ENCODE data around the gene CFAP45. TPM values are rescaled to one million over a fixed set of nuclear protein-coding genes. Genes with fewer than 3 reads are reported as not detected.

CFAP45 gene
- total and polyA plus RNA-seq, 2 donors: 0.52 to 1.3 TPM

DNA sequence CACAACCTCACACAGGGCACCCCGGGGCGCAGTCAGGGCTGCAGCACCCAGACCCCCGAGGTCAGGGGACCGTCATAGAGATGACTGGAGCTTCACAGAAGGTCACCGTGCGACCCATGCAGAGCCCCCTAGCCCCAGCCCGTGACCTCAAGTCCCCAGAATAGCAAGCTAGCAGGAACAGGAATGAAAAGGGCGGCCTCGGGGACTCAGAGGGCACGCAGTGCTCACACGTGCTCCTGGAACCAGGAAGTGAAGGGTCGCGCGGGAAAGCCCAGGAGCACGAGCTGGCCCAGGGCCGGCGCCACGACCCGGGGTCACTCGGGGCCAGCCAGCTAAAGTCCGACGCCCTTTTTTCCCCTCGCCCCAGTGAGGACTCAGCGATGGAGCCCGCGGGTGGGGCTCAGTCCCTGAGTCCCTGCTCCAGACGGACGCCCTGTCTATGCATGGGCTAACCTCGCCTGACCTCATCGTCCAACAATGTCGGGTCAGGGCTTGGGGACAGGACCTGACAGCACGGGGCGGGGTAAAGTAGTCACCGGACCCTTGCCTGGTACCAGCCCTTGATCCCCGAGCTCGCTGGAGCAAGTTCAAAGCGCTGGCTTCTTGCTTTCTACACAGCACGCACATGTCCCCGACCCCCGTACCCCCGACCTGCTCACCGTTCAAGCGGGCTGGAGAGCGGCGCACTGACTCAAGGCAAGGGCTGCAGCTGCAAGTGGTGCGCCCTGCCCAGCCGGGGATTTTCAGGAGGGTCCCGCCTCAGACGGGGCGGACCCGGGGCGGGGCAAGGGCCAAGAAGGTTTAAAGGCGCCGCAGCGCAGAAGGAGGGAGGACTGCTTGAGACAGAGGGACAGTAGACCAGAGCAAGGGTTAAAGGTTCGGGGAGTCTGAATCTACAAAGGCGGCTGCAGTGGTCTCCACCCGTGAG, 25.1 kb upstream of the CFAP45 start, which contains the start of gene TAGLN2:
Gene TAGLN2 (minus strand): TSS at position 717 of the 928 bp plus-strand sequence. CDS start 4,998 bp downstream, outside the sequence.
- DNase-seq (ENCODE audit: low read depth in 6 of 9, low spot score in 9 of 9): peak in 8 of 9 donors; percentile 64 to 93 (median 84)
- Histone ChIP-seq H3K4me1 (ENCODE audit: control insufficient read depth in 2 of 2, insufficient read depth in 2 of 2, low read length in 2 of 2) (peaks cover 25 to 57% of the 10 kb centered on the region in 2 donors), H3K9me3 (ENCODE audit: control insufficient read depth in 2 of 2, insufficient read depth in 1 of 2, low read length in 1 of 2) (no peaks in the 10 kb centered on the region), H3K27me3 (ENCODE audit: control insufficient read depth in 2 of 2, insufficient read depth in 1 of 2, low read length in 1 of 2) (no peaks in the 10 kb centered on the region), H3K27ac (ENCODE audit: low read depth in 1 of 2, low read length in 1 of 2) (peak within 1 kb of the TSS; percentile 95), H3K36me3 (ENCODE audit: control insufficient read depth in 2 of 2, insufficient read depth in 2 of 2, low read length in 1 of 2) (peaks cover 5 to 9% of the 10 kb centered on the region in 2 donors), H3K4me3 (ENCODE audit: low read length in 2 of 2) (peak within 1 kb of the TSS; percentile 61 to 89)
- WGBS: under 1% methylated on average over 58 of the region's 58 CpGs

- peaks cover 27 to 66% of the 10 kb centered on the region in 2 donors for H3K4me1 ChIP-seq (ENCODE audit: control insufficient read depth in 2 of 2, insufficient read depth in 2 of 2, low read length in 2 of 2)
- H3K27ac ChIP-seq (ENCODE audit: low read depth in 1 of 2, low read length in 1 of 2): peak overlapping the region; percentile 95
- under 1% methylated on average over 31 of the region's 31 CpGs for WGBS
- H3K36me3 ChIP-seq (ENCODE audit: control insufficient read depth in 2 of 2, insufficient read depth in 2 of 2, low read length in 1 of 2): peaks cover 13 to 17% of the 10 kb centered on the region in 2 donors
- peak in 3 of 9 donors; percentile 45 to 71 (median 58) for DNase-seq (ENCODE audit: low read depth in 6 of 9, low spot score in 9 of 9)
- no peaks in the 10 kb centered on the region for H3K27me3 ChIP-seq (ENCODE audit: control insufficient read depth in 2 of 2, insufficient read depth in 1 of 2, low read length in 1 of 2)
- H3K9me3 ChIP-seq (ENCODE audit: control insufficient read depth in 2 of 2, insufficient read depth in 1 of 2, low read length in 1 of 2): no peaks in the 10 kb centered on the region
- peak overlapping the region; percentile 61 to 89 for H3K4me3 ChIP-seq (ENCODE audit: low read length in 2 of 2)
These were observed 24.2 kb upstream of the CFAP45 start for GRCh38 chr1:159924025-159924790.

- WGBS: under 1% methylated on average over 20 of the region's 20 CpGs
These were observed 23.4 kb upstream of the CFAP45 start for GRCh38 chr1:159923203-159924024.

DNA sequence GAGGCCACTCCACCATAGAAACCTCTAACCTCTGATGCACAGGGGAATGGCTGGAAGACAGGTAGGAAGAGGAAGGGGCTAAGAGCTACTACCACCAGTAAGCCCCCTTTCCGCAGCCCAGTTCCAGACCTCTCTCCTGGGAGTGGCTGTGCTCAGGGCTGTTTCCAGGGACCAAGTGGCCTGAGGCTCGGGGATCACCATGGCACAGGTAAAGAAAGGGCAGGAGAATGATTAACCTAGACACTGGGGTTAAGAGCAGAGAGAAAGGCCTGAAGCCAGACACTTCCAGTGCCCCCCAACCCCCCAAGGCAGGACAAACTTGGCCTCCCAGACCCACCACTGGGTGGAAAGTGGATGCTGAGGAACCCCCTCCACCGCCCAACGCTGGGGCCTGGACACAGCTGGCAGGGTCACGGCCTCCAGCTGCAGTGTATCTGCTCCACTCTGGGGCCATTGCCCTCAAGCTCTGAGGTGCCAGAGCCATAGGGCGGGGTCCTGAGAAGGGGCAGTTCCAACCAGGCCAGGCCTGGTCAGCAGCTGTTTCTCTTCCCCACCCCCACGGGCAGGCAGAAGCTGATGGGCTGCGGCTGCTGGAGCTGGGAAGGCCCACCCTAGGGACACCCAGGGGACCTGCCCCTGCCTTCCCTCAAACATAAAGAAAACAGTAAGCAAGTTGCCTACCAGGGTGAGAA, 22.7 kb upstream of the CFAP45 start:
- no peak for DNase-seq (ENCODE audit: low read depth in 6 of 9, low spot score in 9 of 9)
- no peaks in the 10 kb centered on the region for H3K9me3 ChIP-seq (ENCODE audit: control insufficient read depth in 2 of 2, insufficient read depth in 1 of 2, low read length in 1 of 2)
- peaks cover 39 to 81% of the 10 kb centered on the region in 2 donors for H3K4me1 ChIP-seq (ENCODE audit: control insufficient read depth in 2 of 2, insufficient read depth in 2 of 2, low read length in 2 of 2)
- WGBS: 38% methylated on average over 8 of the region's 8 CpGs
- peaks cover 26 to 33% of the 10 kb centered on the region in 2 donors for H3K36me3 ChIP-seq (ENCODE audit: control insufficient read depth in 2 of 2, insufficient read depth in 2 of 2, low read length in 1 of 2)
- peak overlapping the region; percentile 95 for H3K27ac ChIP-seq (ENCODE audit: low read depth in 1 of 2, low read length in 1 of 2)
- H3K4me3 ChIP-seq (ENCODE audit: low read length in 2 of 2): peak overlapping the region; percentile 61 to 89
- no peaks in the 10 kb centered on the region for H3K27me3 ChIP-seq (ENCODE audit: control insufficient read depth in 2 of 2, insufficient read depth in 1 of 2, low read length in 1 of 2)

More at GRCh38 chr1:159923203-159924024, 23.4 kb upstream of the CFAP45 start:
- H3K27ac ChIP-seq (ENCODE audit: low read depth in 1 of 2, low read length in 1 of 2): peak overlapping the region; percentile 95
- H3K4me3 ChIP-seq (ENCODE audit: low read length in 2 of 2): peak overlapping the region; percentile 61 to 89
- peaks cover 21 to 25% of the 10 kb centered on the region in 2 donors for H3K36me3 ChIP-seq (ENCODE audit: control insufficient read depth in 2 of 2, insufficient read depth in 2 of 2, low read length in 1 of 2)
- DNase-seq (ENCODE audit: low read depth in 6 of 9, low spot score in 9 of 9): peak in 8 of 9 donors; percentile 69 to 95 (median 87)
- peaks cover 34 to 74% of the 10 kb centered on the region in 2 donors for H3K4me1 ChIP-seq (ENCODE audit: control insufficient read depth in 2 of 2, insufficient read depth in 2 of 2, low read length in 2 of 2)
- H3K9me3 ChIP-seq (ENCODE audit: control insufficient read depth in 2 of 2, insufficient read depth in 1 of 2, low read length in 1 of 2): no peaks in the 10 kb centered on the region
- H3K27me3 ChIP-seq (ENCODE audit: control insufficient read depth in 2 of 2, insufficient read depth in 1 of 2, low read length in 1 of 2): no peaks in the 10 kb centered on the region

- H3K9me3 ChIP-seq (ENCODE audit: control insufficient read depth in 2 of 2, insufficient read depth in 1 of 2, low read length in 1 of 2): no peaks in the 10 kb centered on the region
- H3K27me3 ChIP-seq (ENCODE audit: control insufficient read depth in 2 of 2, insufficient read depth in 1 of 2, low read length in 1 of 2): no peaks in the 10 kb centered on the region
- DNase-seq (ENCODE audit: low read depth in 6 of 9, low spot score in 9 of 9): no peak
- H3K27ac ChIP-seq (ENCODE audit: low read depth in 1 of 2, low read length in 1 of 2): peak overlapping the region; percentile 95
- WGBS: 7% methylated on average over 18 of the region's 18 CpGs
- peak overlapping the region; percentile 61 to 89 for H3K4me3 ChIP-seq (ENCODE audit: low read length in 2 of 2)
- H3K4me1 ChIP-seq (ENCODE audit: control insufficient read depth in 2 of 2, insufficient read depth in 2 of 2, low read length in 2 of 2): peaks cover 39 to 86% of the 10 kb centered on the region in 2 donors
- peaks cover 30 to 38% of the 10 kb centered on the region in 2 donors for H3K36me3 ChIP-seq (ENCODE audit: control insufficient read depth in 2 of 2, insufficient read depth in 2 of 2, low read length in 1 of 2)
These were observed 21.9 kb upstream of the CFAP45 start for GRCh38 chr1:159921700-159922504.

DNA sequence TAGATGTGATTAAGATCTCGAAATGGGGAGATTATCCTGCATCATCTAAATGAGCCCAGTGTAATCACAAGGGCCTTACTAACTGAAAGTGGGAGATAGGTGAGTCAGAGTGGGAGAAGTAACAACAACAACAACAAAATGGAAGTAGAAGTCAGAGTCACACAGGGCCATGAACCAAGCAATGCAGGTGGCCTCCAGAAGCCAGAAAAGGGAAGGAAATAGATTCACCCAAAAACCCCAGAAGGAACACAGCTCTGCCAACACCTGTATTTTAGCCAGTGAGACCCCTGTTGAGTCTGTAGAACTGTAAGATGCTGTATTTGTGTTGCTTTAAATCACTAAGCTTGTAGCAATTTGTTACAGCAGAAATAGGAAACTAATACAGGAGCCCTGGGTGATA, 21.3 kb upstream of the CFAP45 start:
- peak in 2 of 9 donors; percentile 52 to 78 for DNase-seq (ENCODE audit: low read depth in 6 of 9, low spot score in 9 of 9)
- H3K36me3 ChIP-seq (ENCODE audit: control insufficient read depth in 2 of 2, insufficient read depth in 2 of 2, low read length in 1 of 2): peaks cover 36 to 44% of the 10 kb centered on the region in 2 donors
- H3K27me3 ChIP-seq (ENCODE audit: control insufficient read depth in 2 of 2, insufficient read depth in 1 of 2, low read length in 1 of 2): no peaks in the 10 kb centered on the region
- H3K4me3 ChIP-seq (ENCODE audit: low read length in 2 of 2): peak overlapping the region; percentile 61 to 89
- peaks cover 39 to 89% of the 10 kb centered on the region in 2 donors for H3K4me1 ChIP-seq (ENCODE audit: control insufficient read depth in 2 of 2, insufficient read depth in 2 of 2, low read length in 2 of 2)
- 28% methylated on average over 1 of the region's 1 CpG for WGBS
- H3K9me3 ChIP-seq (ENCODE audit: control insufficient read depth in 2 of 2, insufficient read depth in 1 of 2, low read length in 1 of 2): no peaks in the 10 kb centered on the region
- H3K27ac ChIP-seq (ENCODE audit: low read depth in 1 of 2, low read length in 1 of 2): peak overlapping the region; percentile 95

- DNase-seq (ENCODE audit: low read depth in 6 of 9, low spot score in 9 of 9): no peak
- H3K27me3 ChIP-seq (ENCODE audit: control insufficient read depth in 2 of 2, insufficient read depth in 1 of 2, low read length in 1 of 2): no peaks in the 10 kb centered on the region
- H3K4me3 ChIP-seq (ENCODE audit: low read length in 2 of 2): no peak overlapping the region
- WGBS: 86% methylated on average over 1 of the region's 1 CpG
- H3K4me1 ChIP-seq (ENCODE audit: control insufficient read depth in 2 of 2, insufficient read depth in 2 of 2, low read length in 2 of 2): peaks cover 39 to 84% of the 10 kb centered on the region in 2 donors
- no peaks in the 10 kb centered on the region for H3K9me3 ChIP-seq (ENCODE audit: control insufficient read depth in 2 of 2, insufficient read depth in 1 of 2, low read length in 1 of 2)
- H3K36me3 ChIP-seq (ENCODE audit: control insufficient read depth in 2 of 2, insufficient read depth in 2 of 2, low read length in 1 of 2): peaks cover 42 to 49% of the 10 kb centered on the region in 2 donors
- H3K27ac ChIP-seq (ENCODE audit: low read depth in 1 of 2, low read length in 1 of 2): peak overlapping the region in 1 of 2 donors; percentile 95
These were observed 20.7 kb upstream of the CFAP45 start for GRCh38 chr1:159920651-159921050.
